ENCODE results near the gene LLGL2.
"Not testable (repeated sequence)": the region's sequence is repeated elsewhere in the genome, so short reads cannot be mapped to it uniquely, and the experiment has no call there.

LLGL2 gene

DNA sequence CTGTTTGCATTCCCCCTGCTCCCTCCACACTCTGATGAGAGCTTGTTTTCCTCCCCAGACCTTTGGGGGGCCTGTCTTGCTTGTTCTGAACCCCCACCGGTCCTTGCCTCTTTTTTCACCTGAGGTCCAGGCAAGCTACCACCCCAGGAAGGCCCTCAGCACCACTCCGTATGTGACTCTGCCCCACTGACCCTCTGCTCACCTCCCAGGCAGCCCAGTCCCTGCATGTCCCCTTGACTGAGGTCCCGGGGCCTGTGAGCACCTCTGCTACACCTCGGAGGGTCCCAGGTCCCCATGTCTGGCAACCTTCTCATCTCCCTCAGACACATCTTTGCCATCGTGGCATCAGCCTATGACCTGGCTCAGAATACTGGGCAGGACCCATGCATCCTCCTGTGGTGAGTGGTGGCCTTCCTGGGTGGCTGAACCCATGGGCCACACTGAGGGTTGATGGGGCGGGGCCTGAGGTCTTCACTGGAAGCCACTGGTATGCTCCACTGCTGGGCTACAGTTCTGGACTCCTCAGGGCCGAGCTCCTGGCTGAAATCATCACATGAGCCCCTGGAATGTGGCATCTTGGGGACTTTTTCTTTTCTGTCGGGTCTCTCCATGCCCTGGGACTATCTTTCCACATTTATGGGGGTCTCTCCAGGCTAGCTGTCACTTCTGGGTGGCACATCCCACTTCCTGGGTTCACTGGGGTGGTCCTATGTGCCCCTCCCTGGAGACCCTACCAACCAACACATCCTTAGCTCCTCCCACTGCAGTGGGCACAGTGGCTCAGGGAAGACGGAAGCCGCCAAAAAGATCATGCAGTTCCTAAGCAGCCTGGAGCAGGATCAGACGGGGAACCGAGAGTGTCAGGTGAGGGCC, 65.6 kb downstream of the LLGL2 start:
- no peak for DNase-seq (ENCODE audit: low spot score)

DNA sequence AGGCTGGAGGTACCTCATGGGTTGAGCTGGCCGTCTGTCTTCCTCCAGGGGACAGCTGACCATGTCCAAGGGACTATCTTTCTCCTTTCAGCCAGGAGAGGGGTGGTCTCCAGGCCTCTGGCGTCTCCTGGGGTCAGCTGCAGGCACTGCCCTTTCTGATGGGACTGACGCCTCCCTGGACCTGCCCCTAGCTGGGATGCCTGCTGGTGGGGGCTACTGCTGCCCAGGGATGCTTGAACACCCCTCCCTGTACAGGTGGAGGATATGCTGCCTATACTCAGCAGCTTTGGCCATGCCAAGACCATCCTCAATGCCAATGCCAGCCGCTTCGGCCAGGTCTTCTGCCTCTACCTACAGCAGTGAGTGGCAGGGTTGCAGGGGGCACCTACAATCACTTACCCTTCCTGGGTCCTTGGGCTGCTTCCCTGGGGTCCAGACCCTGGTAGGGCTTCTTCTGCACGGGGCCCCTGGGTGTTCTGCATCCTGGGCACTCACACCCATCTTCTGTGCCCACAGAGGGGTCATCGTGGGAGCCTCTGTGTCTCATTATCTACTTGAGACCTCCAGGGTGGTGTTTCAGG, 66.3 kb downstream of the LLGL2 start:
- no peak for DNase-seq (ENCODE audit: low spot score)

DNA sequence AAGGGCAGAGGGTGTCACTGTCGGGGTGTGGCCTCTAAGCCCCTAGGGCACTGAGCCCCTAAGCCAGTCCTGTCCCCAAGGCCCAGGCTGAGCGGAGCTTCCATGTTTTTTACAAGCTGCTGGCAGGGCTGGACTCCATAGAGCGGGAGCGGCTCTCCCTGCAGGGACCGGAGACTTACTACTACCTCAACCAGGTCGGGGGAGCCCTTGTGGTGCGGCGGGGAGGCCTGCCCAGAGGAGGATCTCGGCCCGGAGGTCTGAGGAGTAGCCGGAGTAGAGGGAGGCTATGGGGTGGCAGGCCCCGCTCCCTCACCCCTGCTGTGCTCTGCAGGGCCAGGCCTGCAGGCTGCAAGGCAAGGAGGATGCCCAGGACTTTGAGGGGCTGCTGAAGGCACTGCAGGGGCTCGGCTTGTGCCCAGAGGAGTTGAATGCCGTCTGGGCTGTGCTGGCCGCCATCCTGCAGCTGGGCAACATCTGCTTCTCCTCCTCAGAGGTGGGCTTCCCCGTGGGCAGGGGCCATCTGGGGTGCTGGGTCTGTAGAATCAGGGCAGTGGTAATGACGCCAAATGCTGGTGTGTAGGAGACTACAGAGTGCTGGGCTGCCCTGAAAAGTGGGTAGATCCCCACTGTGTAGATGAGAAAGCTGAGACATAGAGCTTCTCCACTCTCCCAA, 67.0 kb downstream of the LLGL2 start:
- DNase-seq (ENCODE audit: low spot score): no peak

DNA sequence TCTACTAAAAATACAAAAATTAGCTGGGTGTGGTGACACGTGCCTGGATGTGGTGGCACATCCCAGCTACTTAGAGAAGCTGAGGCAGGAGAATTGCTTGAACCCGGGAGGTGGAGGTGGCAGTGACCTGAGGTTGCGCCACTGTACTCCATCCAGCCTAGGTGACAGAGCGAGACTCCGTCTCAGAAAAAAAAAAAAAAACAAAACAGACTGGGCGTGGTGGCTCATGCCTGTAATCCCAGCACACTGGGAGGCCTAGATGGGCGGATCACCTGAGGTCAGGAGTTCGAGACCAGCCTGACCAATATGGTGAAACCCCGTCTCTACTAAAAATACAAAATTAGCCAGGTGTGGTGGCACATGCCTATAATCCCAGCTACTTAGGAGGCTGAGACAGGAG, 67.9 kb downstream of the LLGL2 start:
- DNase-seq (ENCODE audit: low spot score): not testable (repeated sequence)

DNA sequence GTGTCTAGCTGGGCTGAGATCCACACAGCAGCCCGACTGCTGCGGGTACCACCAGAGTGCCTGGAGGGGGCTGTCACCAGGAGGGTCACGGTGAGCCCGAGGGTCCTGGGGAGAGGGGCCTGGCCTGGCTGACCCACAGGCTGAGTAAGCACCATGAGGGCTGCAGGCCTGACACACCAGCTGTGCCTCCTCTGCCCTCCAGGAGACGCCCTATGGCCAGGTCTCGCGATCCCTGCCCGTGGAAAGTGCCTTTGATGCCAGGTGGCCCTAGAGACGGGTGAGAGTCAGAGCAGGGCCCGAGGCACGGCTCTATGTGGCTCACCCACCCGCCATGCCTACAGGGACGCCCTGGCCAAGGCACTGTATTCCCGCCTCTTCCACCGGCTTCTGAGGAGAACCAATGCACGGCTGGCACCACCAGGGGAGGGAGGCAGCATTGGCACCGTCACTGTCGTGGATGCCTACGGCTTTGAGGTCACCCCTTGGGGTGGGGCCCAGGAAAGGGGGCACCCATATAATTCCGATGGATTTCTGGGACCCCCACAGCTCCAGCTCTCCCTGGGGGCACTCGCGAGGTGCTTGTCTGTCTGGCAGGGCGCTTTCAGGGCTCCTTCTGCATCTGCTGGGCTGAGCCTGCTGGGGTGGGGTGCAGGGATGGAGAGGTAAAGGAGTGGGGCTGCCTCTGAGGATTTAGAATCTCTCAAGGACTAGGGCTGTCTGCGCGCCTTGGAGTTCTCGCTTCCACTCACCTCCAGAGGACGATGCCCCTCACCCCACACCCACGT, 69.2 kb downstream of the LLGL2 start:
- DNase-seq (ENCODE audit: low spot score): no peak

DNA sequence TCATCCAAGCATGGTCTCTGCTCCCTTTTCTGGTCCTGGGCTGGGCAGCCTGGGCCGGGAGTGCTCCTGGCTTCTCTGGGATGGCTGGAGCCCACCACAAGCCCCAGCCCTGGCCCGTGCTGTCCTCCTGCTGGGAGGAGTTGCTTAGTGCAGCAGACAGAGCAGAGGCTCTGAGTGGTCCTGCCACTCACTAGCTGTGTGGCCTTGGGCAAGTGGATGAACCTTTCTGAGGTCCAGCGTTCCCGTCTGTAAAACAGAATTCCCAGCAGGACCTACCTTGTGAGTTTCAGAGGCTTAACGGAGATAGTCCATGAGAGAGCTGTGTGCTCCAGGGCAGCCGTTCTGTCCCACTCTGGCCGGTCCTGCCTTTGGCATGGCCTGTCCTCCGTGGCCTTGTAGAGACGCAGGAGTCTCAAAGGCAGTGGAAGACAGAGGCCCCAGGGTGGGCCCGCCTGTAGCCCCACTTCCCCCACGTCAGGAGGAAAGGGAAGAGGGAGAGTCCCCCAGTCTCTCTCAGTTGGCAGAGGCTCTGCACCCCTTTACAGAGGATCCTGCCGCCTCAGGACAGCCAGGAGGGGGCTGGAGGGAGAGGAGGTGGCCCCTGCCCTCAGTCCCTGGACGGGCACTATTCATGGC, 69.9 kb downstream of the LLGL2 start:
- DNase-seq (ENCODE audit: low spot score): no peak

DNA sequence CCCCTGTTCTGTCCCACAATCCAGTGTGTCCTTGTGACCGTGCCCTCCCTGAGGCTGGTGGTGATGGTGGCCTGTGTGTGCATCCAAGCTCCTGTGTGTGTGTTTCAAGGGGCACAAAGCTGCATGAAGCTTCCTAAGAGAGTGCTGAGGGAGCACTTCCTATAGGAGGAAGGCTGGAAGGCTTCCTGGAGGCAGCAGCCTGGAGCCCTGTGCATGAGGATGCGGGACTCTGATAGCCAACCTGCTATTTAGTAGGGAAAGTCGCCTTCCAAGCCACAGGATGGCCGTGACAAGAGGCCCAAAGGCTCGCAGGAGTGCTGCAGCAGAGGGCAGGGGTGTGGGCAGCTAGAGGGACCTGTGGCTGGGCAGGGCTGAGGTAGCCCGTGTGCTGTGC, 70.4 kb downstream of the LLGL2 start:
- no peak for DNase-seq (ENCODE audit: low spot score)

DNA sequence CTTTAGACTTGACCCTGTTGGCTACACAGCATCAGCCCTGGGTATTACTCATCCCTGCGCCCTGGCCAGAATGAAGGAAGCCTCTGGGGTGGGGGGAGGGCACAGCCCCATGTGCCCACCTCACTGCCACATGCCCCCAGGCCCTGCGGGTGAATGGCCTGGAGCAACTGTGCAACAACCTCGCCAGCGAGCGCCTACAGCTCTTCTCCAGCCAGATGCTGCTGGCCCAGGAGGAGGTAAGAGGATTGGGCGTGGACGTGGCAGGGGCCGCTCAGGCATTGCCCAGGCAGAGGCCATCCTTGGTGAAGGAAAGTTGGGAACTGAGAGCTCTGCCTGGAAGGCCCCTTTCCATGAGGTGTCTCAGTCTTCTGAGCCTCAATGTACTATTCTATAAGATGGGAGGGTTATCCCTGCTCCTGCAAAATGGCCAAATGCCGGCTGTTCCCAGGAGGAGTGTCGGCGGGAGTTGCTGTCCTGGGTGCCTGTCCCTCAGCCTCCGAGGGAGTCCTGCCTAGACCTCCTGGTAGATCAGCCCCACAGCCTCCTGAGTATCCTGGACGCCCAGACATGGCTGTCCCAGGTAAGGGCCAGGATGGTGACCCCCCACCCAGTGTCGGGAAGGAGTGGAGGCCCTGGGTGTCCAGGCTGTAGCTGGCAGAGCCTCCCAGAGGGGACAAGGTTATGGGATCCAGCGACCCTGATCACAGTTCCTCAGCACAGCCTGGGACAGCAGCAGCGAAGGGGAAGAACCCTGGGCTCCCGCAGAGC, 71.0 kb downstream of the LLGL2 start:
- DNase-seq (ENCODE audit: low spot score): no peak

DNA sequence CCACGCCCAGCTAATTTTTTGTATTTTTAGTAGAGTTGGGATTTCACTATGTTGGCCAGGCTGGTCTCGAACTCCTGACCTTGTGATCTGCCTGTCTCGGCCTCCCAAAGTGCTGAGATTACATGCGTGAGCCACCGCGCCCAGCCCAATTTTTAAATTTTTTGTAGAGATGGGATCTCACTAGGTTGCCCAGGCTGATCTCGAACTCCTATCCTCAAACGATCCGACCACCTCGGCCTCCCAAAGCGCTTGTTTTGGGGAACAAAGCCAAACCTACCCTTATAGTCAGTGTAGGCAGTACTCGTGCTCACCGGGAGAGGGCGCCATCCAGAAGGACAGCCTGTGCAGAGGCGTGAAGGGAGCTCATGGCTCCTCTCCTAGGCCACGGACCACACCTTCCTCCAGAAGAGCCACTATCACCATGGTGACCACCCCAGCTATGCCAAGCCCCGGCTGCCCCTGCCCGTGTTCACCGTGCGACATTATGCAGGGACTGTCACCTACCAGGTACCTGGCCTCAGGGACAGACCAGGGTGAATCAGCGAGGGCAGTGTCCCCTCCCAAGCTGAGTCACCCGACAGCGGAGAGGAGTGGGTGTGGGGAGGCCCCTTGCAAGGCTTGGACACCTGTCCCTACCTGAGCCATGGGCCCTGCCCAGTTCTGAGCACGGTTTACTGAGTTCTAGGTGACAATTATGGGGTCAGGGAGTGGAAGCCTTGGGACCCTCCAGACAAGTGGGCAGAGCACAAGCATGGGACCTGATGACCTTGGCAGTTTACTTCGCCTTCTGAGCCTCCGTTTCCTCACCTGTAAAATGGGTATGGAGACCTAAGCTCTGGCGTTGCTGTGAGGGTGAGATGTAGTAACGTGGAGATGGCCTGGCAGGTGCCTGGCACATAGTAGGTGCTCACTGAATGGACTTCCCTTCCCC, 75.8 kb downstream of the LLGL2 start:
- peak; percentile 28 for DNase-seq (ENCODE audit: low spot score)

DNA sequence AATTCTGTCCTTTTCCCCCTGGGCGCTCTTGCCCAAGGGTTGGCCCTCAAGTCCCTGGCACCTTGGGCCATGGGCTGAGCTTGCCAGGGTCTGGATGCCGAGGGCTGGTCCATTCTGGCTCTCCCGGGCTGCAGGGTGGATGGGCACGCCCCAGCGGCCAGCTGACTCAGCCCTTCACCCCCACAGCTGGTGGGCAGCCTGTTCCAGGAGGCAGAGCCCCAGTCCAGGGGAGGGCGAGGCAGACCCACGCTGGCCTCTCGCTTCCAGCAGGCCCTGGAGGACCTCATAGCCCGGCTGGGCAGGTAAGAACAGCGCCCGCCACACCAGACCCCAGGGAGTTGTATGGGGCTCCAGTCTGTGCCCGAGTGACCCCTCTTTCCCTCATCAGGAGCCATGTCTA, 77.1 kb downstream of the LLGL2 start:
- no peak for DNase-seq (ENCODE audit: low spot score)

DNA sequence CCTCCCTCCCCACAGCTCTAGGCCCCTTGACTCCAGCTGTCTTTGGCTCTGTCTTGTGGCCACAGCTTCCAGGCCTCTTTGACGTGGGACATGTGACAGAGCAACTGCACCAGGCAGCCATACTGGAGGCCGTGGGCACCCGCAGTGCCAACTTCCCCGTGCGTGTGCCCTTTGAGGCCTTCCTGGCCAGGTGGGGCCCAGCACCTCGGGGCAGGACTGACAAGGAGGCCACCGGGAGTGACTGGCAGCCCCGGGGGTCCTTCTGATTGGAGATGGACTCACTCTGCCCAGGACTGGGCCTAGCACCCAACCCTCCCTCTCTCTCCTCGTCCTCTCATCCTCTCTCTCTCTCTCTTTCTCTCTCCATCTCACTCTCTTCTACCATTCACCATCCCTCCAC, 77.6 kb downstream of the LLGL2 start:
- DNase-seq (ENCODE audit: low spot score): no peak

DNA sequence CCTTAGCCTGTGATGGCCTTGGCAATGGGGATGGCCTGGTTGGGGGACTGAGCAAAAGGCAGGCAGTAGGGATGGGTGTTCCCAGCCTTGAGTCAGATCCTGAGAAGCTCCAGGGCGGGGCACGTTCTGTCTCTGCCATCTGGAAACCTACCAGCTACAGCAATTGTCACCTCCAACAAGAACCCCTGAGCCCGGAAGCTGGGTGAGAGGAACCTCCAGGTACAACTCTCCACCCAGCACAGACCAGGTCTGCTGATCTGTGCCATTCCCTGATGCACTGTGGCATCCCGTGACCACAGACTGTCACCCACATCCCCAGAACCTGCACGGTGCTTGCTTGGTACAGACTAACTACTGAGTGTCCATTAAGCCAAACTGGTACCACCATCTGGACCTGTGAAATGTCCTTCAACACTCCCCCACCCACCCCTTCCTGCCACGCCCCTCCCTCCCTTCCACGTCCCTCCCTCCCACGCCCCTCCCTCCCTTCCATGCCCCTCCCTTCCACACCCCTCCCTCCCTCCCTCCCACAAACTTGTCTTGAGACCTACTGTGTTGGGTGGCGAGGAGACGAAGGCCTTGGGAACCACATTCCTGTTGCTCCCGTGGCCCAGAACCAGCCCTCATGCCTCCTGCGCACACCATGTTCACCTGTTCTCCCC, 78.7 kb downstream of the LLGL2 start:
- DNase-seq (ENCODE audit: low spot score): no peak

DNA sequence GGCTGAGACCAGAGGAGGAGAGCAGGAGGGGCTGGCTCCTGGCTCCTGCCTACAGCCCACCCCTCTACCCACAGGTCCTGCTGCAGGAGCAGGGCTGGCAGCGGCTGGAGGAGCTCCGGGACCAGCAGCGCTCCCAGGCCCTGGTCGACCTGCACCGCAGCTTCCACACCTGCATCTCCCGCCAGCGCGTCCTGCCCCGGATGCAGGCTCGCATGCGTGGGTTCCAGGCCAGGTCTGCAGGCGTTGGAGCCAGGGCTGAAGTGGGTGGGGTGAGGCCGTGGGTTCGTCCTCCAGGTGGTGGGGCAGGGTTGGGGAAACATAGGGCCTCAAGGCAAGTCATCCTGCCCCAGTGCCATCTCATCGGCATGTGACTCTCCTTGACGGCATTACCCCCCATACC, 80.3 kb downstream of the LLGL2 start:
- DNase-seq (ENCODE audit: low spot score): no peak

DNA sequence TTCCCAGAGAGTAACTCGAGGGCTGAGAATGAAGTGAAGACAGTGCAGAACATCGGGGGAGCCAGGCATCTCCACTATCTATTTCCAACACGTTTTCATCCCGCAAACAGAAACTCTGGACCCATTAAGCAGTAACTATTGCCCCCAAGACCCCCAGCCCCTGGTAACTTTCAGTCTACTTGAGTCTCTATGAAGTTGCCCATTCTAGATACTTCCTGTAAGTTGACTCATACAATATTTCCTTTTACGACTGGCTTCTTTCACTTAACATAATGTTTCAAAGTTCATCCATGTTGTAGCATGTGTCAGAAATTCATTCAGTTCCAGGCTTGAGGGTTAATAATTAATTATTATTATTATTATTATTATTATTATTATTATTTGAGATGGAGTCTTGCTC, 81.6 kb downstream of the LLGL2 start:
- DNase-seq (ENCODE audit: low spot score): no peak

DNA sequence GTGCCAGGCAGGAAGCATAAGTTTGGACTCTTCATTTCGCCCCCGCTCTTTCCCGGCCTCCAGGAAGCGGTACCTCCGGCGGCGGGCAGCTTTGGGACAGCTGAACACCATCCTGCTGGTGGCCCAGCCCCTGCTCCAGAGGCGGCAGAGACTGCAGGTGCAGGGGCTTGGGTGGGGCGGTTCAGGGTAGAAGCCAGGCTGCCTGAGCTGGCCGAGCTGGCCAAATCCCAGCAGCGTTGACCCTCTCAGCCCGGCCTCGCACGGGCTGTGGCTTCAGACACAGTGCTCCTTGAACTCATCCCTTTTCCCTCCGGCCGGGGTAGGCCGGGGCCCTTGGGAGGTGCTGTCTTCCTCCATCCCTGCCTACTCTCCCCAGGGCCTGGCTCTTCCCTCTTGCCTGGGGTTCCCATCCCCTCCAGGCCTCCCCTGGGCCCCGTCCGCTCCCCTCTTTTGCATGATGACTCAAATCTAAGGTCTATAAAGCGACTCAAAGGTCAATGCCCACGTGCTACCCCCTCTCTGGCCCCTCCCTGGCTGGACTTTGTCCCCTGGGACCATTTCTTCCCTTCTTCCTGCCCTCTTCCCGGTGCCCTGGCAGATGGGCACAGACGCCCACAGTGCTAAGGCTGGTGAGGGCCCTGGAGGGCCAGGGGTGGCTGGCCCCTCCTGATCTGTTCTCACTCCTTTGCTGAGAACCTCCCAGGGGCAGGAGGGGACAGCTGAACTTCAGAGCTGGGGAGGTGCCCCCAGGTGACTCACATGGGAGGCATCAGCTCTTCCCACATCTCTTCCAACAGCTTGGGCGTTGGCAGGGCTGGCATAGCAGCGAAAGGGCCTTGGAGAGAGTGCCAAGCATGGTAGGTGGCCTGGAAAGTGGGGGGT, 84.8 kb downstream of the LLGL2 start:
- no peak for DNase-seq (ENCODE audit: low spot score)

DNA sequence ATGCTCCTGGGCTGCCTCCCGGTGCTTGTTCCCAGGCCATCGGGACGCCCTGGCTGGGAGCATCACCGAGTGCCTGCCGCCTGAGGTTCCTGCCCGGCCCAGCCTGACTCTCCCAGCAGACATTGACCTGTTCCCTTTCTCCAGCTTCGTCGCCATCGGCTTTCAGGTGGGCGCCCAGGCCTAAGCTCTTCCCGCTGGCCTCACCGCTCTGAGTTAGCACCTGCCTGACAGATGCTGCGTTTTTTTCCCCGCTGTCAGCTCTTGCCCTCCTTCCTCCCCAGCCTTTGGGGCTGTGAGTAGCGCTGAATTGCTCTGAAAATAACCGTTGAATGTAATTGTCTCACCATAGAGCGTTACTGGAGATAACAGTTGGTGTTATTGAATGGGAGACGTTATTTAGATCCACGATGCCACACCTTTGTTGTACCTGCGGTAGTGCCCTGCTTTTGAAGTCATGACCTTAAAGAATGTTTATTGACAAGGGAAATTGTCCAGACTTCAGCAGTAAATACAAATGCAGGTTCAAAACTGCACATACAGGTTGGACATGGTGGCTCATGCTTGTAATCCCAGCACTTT, 86.4 kb downstream of the LLGL2 start:
- DNase-seq (ENCODE audit: low spot score): no peak

DNA sequence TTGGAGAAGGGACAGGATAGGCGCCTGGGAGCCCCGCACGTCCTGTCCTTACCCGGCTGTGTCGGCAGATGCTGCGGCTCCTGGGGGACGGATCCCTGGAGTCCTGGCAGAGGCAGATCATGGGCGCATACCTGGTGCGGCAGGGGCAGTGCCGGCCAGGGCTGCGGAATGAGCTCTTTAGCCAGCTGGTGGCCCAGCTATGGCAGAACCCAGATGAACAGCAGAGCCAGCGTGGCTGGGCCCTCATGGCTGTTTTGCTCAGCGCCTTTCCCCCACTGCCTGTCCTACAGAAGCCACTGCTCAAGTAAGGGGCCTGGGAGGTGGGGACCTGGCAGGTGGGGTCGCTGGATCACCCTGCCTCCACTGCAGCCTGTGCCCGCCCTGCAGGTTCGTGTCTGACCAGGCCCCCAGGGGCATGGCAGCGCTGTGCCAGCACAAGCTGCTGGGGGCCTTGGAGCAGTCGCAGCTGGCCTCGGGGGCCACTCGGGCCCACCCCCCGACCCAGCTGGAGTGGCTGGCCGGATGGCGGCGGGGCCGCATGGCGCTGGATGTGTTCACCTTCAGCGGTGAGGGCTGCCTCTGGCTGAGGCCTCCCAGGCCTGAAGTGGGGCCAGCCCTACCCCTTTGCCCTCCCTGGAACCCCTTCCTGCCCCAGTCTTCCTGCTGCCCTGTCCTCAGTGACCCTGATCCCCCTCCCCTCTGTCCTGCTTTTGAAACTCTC, 87.6 kb downstream of the LLGL2 start:
- DNase-seq (ENCODE audit: low spot score): no peak
